GM12892 (cell line): Measurements from ENCODE around the gene SORCS2.

Experiments used
- DNase-seq: peaks from one replicate; pipeline ENCODE4 v3.0.0; 2011; ENCODE audit not compliant: insufficient read length
- FAIRE-seq: peaks from 2 replicates; lab custom pipeline; 2011; peaks lifted over from hg19 to GRCh38; lab: Jason Lieb, UNC
- POLR2A ChIP-seq: IDR thresholded peaks from 2 replicates; pipeline ENCODE4 v1.6.1; 2011; ENCODE audit warnings: low read depth, low read length, control low read depth
- POLR2AphosphoS5 ChIP-seq: IDR thresholded peaks from 2 replicates; pipeline ENCODE4 v1.6.1; 2011; ENCODE audit warnings: low read depth, low read length, control low read depth
- TAF1 ChIP-seq: IDR thresholded peaks from 2 replicates; pipeline ENCODE4 v1.6.1; 2011; ENCODE audit warnings: low read depth, mild to moderate bottlenecking, control low read depth, low read length, borderline replicate concordance

Gene SORCS2

GRCh38 chr4:7788694-7789425, 596.5 kb downstream of the SORCS2 start:
- TF ChIP-seq POLR2AphosphoS5: no peak
- no peak for TF ChIP-seq TAF1
- TF ChIP-seq POLR2A: no peak
- FAIRE-seq: no peak
- DNase-seq: no peak

GRCh38 chr4:7790023-7790422, 597.7 kb downstream of the SORCS2 start:
- no peak for DNase-seq
- no peak for FAIRE-seq
- TF ChIP-seq POLR2A (no peak), TAF1 (no peak), POLR2AphosphoS5 (no peak)

- TF ChIP-seq POLR2AphosphoS5 (no peak), POLR2A (no peak), TAF1 (no peak)
- peak; percentile 68 for FAIRE-seq
- no peak for DNase-seq
Measured at GRCh38 chr4:7790999-7791398, 598.7 kb downstream of the SORCS2 start.
